HepG2 (cell line): ENCODE results near the gene BET1L. TPM values are rescaled to one million over a fixed set of nuclear protein-coding genes. Genes with fewer than 3 reads are reported as not detected.

ENCODE experiments used
- ATAC-seq: fragments of 200-7000 bp; cut with Tn5 transposase; 3 replicates; pipeline ENCODE4 v1.9.1; 2020; ENCODE audit warnings: mild to moderate bottlenecking, moderate library complexity
- BruUV-seq: library from RNA; stranded (reverse); fragments of 400-500 nt; replicated peaks from 2 replicates; lab custom pipeline; 2021; lab: Mats Ljungman, UMichigan
- CTCF ChIA-PET: fragments of 300-600 bp; formaldehyde crosslinking; extraction: SDS; loops from one replicate; lab custom pipeline; 2021; ENCODE audit warnings: low total read pairs, inconsistent platforms, low intra/inter-chr PET ratio; lab: Yijun Ruan, JAX
- POLR2A ChIA-PET: fragments of 350-600 bp; sonication (Branson Sonifier 250); formaldehyde crosslinking; loops from one replicate; lab custom pipeline; 2020; ENCODE audit warnings: antibody characterized with exemption, inconsistent platforms; lab: Yijun Ruan, JAX
- DNase-seq: peaks from one replicate; pipeline ENCODE4 v3.0.0-alpha.2; 2015; ENCODE audit warnings: low spot score
- FAIRE-seq: peaks from 3 replicates; lab custom pipeline; 2011; peaks lifted over from hg19 to GRCh38; lab: Jason Lieb, UNC
- H2AFZ ChIP-seq: one replicate; pipeline ENCODE4 v1.6.1; 2011; ENCODE audit warnings: low read length, inconsistent platforms
- H3K27ac ChIP-seq: fragments of 300-600 bp; 3 replicates; pipeline ENCODE4 v1.8.0; 2011; ENCODE audit warnings: mixed run types, mild to moderate bottlenecking, mixed read lengths, low read length, inconsistent platforms; ENCODE audit not compliant: insufficient read depth; ENCODE audit errors: extremely low read length
- H3K27me3 ChIP-seq, 2 experiments: fragments of 200-600 bp in 1 of 2; 2 replicates in 1 of 2; 3 replicates in 1 of 2; pipeline versions ENCODE4 v1.6.0 to v1.8.0; 2011; ENCODE audit warnings: low read length in 2 of 2, mild to moderate bottlenecking in 2 of 2, moderate library complexity in 2 of 2, inconsistent platforms in 1 of 2; ENCODE audit not compliant: insufficient read depth in 2 of 2, control insufficient read depth in 1 of 2
- H3K36me3 ChIP-seq, 2 experiments: fragments of 200-600 bp in 1 of 2; replicated peaks in 1 of 2; 2 replicates in 1 of 2; 3 replicates in 1 of 2; pipeline versions ENCODE4 v1.5.1 to v1.8.0; 2011; ENCODE audit warnings: low read length in 2 of 2, inconsistent platforms in 1 of 2; ENCODE audit not compliant: insufficient read depth in 2 of 2, control insufficient read depth in 1 of 2
- H3K4me1 ChIP-seq: 2 replicates; pipeline ENCODE4 v1.5.1; 2012; ENCODE audit warnings: low read length, inconsistent platforms; ENCODE audit not compliant: insufficient read depth
- H3K4me2 ChIP-seq: 2 replicates; pipeline ENCODE4 v1.6.0; 2011; ENCODE audit warnings: low read depth, low read length, inconsistent platforms
- H3K4me3 ChIP-seq, 3 experiments: fragments of 200-600 bp in 1 of 3; sonication (generic), shearing (Covaris generic) in 1 of 3; replicated peaks in 1 of 3; 2 replicates each; pipeline ENCODE4 v1.5.1; 2011 to 2016; ENCODE audit warnings: low read length in 3 of 3, inconsistent platforms in 2 of 3, low read depth in 2 of 3, mild to moderate bottlenecking in 2 of 3, control low read depth in 1 of 3, mixed read lengths in 1 of 3; ENCODE audit not compliant: insufficient read depth in 1 of 3
- H3K79me2 ChIP-seq: one replicate; pipeline ENCODE4 v1.6.1; 2011; ENCODE audit warnings: low read length, inconsistent platforms; ENCODE audit not compliant: insufficient read depth
- H3K9ac ChIP-seq: 2 replicates; pipeline ENCODE4 v1.6.0; 2011; ENCODE audit warnings: mild to moderate bottlenecking, low read depth, low read length, inconsistent platforms; ENCODE audit not compliant: insufficient read depth
- H3K9me3 ChIP-seq: 2 replicates; pipeline ENCODE4 v1.5.1; 2012; ENCODE audit warnings: mild to moderate bottlenecking, low read length
- H4K20me1 ChIP-seq: 2 replicates; pipeline ENCODE4 v1.6.0; 2011; ENCODE audit warnings: inconsistent platforms, mild to moderate bottlenecking, low read length, moderate library complexity; ENCODE audit not compliant: insufficient read depth
- CEBPZ ChIP-seq: IDR thresholded peaks from 2 replicates; pipeline ENCODE4 v1.6.1; 2012; ENCODE audit warnings: low read length, improper control_type of control experiment
- CREB1 ChIP-seq, 2 experiments: fragments of 450-650 bp in 1 of 2; IDR thresholded peaks; 2 replicates each; pipeline ENCODE4 v1.6.1; 2016 to 2017; ENCODE audit warnings: control low read depth in 1 of 2, mild to moderate bottlenecking in 1 of 2, missing compliant biosample characterization in 1 of 2, missing genetic modification characterization in 1 of 2
- E2F2 ChIP-seq: sonication (generic); formaldehyde crosslinking; IDR thresholded peaks from 2 replicates; pipeline ENCODE4 v1.4.0; 2020; ENCODE audit warnings: missing genetic modification reagents, borderline replicate concordance
- EED ChIP-seq: sonication (generic); formaldehyde crosslinking; IDR thresholded peaks from 2 replicates; pipeline ENCODE4 v1.5.0; 2020; ENCODE audit warnings: mild to moderate bottlenecking, missing genetic modification reagents
- GZF1 ChIP-seq: sonication (generic); formaldehyde crosslinking; IDR thresholded peaks from 2 replicates; pipeline ENCODE4 v1.5.1; 2020; ENCODE audit warnings: mild to moderate bottlenecking, missing genetic modification reagents
- HNRNPLL ChIP-seq: fragments of 200-400 bp; formaldehyde crosslinking; IDR thresholded peaks from 2 replicates; pipeline ENCODE4 v1.6.1; 2017; ENCODE audit warnings: mild to moderate bottlenecking, low read depth, low read length; ENCODE audit not compliant: poor library complexity, severe bottlenecking
- KMT2B ChIP-seq: IDR thresholded peaks from 2 replicates; pipeline ENCODE4 v1.6.1; 2016; ENCODE audit warnings: missing genetic modification reagents, missing compliant biosample characterization
- MEF2D ChIP-seq: sonication (generic); formaldehyde crosslinking; IDR thresholded peaks from 2 replicates; pipeline ENCODE4 v1.5.1; 2020; ENCODE audit warnings: mild to moderate bottlenecking, missing genetic modification reagents
- NONO ChIP-seq, 2 experiments: fragments of 450-650 bp in 1 of 2; sonication (generic) in 1 of 2; formaldehyde crosslinking in 1 of 2; IDR thresholded peaks in 1 of 2; conservative IDR thresholded peaks in 1 of 2; 2 replicates each; pipeline versions ENCODE4 v1.6.1 to v1.8.0; 2017 to 2022; ENCODE audit warnings: mild to moderate bottlenecking in 1 of 2, missing genetic modification reagents in 1 of 2, moderate library complexity in 1 of 2
- NR2F2 ChIP-seq: IDR thresholded peaks from 2 replicates; pipeline ENCODE4 v1.6.1; 2012; ENCODE audit warnings: low read depth, inconsistent platforms, borderline replicate concordance
- NRL ChIP-seq: sonication (generic); formaldehyde crosslinking; IDR thresholded peaks from 2 replicates; pipeline ENCODE4 v1.5.0; 2020; ENCODE audit warnings: missing genetic modification reagents, mild to moderate bottlenecking, moderate library complexity, borderline replicate concordance
- PCBP1 ChIP-seq: fragments of 200-400 bp; formaldehyde crosslinking; IDR thresholded peaks from 2 replicates; pipeline ENCODE4 v1.6.1; 2017; ENCODE audit warnings: mild to moderate bottlenecking, low read depth, low read length, borderline replicate concordance
- RFXANK ChIP-seq: IDR thresholded peaks from 2 replicates; pipeline ENCODE4 v1.6.1; 2016
- SMAD3 ChIP-seq: sonication (generic); formaldehyde crosslinking; IDR thresholded peaks from 2 replicates; pipeline ENCODE4 v1.4.0; 2020; ENCODE audit warnings: missing genetic modification reagents
- THAP8 ChIP-seq: sonication (generic); formaldehyde crosslinking; IDR thresholded peaks from 2 replicates; pipeline ENCODE4 v1.5.1; 2020; ENCODE audit warnings: missing genetic modification reagents, mild to moderate bottlenecking, borderline replicate concordance
- ZBTB1 ChIP-seq: sonication (generic); formaldehyde crosslinking; IDR thresholded peaks from 2 replicates; pipeline ENCODE4 v1.4.0; 2020; ENCODE audit warnings: missing genetic modification reagents, borderline replicate concordance
- ZBTB8A ChIP-seq: sonication (generic); formaldehyde crosslinking; IDR thresholded peaks from 2 replicates; pipeline ENCODE4 v1.4.0; 2020; ENCODE audit warnings: mild to moderate bottlenecking, low read depth, missing genetic modification reagents, borderline replicate concordance
- ZNF724P ChIP-seq: sonication (generic); formaldehyde crosslinking; IDR thresholded peaks from 2 replicates; pipeline ENCODE4 v1.8.0; 2022; ENCODE audit warnings: missing genetic modification reagents, borderline replicate concordance
- WGBS: methylation state at CpG from one replicate; pipeline ENCODE4 v1.1.6; 2017; ENCODE audit warnings: low lambda C conversion rate; 5-methylcytosine and 5-hydroxymethylcytosine counted together
- in situ Hi-C: cut with HindIII; loops from 2 replicates; pipeline ENCODE4 v1.10.0; 2017; ENCODE audit warnings: low pct_unique_long_range_greater_than_20kb; ENCODE audit not compliant: extremely low pct_ligation_motif_present
- intact Hi-C: fragments of 100-400 bp; cut with micrococcal nuclease; formaldehyde crosslinking; loops from one replicate; pipeline ENCODE4 v1.10.0; 2022; ENCODE audit not compliant: unreplicated experiment
- polyA plus RNA-seq, 8 experiments: library from polyadenylated mRNA; depleted of rRNA in 3 of 8; stranded (reverse) in 7 of 8; unstranded in 1 of 8; fragments of >200 nt; fragmentation: Illumina TruSeq in 4 of 8; extraction: Trizol in 4 of 8; gene quantifications; 2 replicates each; pipeline versions ENCODE4 v1.2.1 to v1.2.3, GENCODE V29; 2011 to 2016; ENCODE audit warnings: low read depth in 4 of 8, missing spikeins in 1 of 8, mixed read lengths in 1 of 8; ENCODE audit not compliant: insufficient read depth in 1 of 8
- total RNA-seq, 5 experiments: library from RNA; depleted of rRNA; stranded (reverse); fragments of >200 nt; fragmentation: Illumina TruSeq; extraction: Trizol; gene quantifications; 2 replicates each; pipeline ENCODE4 v1.2.3, GENCODE V29; 2016; ENCODE audit warnings: low read depth in 1 of 5

Gene BET1L
- total and polyA plus RNA-seq, 2 of the 13 experiments (the other 11 are each of a cell fraction or from before 2014, with no cell fraction given) = 26.2 to 59.6 TPM

DNA sequence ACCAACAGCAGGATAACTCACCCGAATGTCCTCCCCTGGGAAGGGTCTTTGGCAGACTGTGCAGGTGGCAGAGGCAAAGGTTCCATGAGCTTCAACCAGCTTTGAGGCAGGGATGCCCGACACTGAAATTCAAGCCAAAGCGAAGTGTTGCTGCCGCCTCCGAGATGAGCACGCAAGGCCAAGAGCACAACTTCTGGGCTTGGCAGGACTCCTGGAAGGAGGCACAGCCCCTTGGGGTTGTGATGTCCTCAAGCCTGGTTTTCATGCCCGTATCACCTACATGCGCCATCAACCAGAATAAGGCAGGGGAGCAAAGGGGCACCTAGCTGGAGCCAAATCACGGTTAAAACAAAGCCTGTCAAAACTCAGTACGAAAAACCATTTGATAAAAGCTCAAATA, 23.2 kb upstream of the BET1L start:
- POLR2A ChIA-PET = interaction anchor here (1.3 kb wide), 1 partner anchor 14 kb away, joined by 3 read pairs; no protein-coding TSS in a partner anchor
- Histone ChIP-seq H3K9ac (no peak overlapping the region), H3K4me2 (no peak overlapping the region), H3K36me3 (peaks cover 0 to 1% of the 10 kb centered on the region in 2 experiments; a peak in 2 of 5 replicates), H3K4me1 (peaks cover 19% of the 10 kb centered on the region), H3K4me3 (no peak overlapping the region), H3K9me3 (no peaks in the 10 kb centered on the region), H2AFZ (no peak overlapping the region), H4K20me1 (no peaks in the 10 kb centered on the region), H3K27ac (no peak overlapping the region)
- BruUV-seq = no TSS peak
- no peak for FAIRE-seq
- ATAC-seq = no peak
- TF ChIP-seq NR2F2 (no peak), MEF2D (CRISPR knock-in tag) (no peak), GZF1 (CRISPR knock-in tag) (no peak), E2F2 (CRISPR knock-in tag) (no peak), EED (CRISPR knock-in tag) (no peak), RFXANK (CRISPR knock-in tag) (no peak), SMAD3 (CRISPR knock-in tag) (no peak), PCBP1 (no peak), CEBPZ (no peak), HNRNPLL (no peak), CREB1 (IDR thresholded peaks at IDR 0.05) (no peak), CREB1 (CRISPR knock-in tag; IDR thresholded peaks at IDR 0.05) (no peak), ZBTB1 (no peak), ZNF724P (CRISPR knock-in tag) (no peak), NONO (IDR thresholded peaks at IDR 0.05) (no peak), NONO (CRISPR knock-in tag; conservative IDR thresholded peaks at IDR 0.05) (no peak), NRL (CRISPR knock-in tag) (no peak), THAP8 (no peak), KMT2B (no peak), ZBTB8A (no peak)
- TF ChIP-seq, all 625 proteins: peak for 0
- intact Hi-C loops = no loop called here
- DNase-seq = no peak
- WGBS = 97% methylated on average over 8 of the region's 10 CpGs
- CTCF ChIA-PET = no interaction called here
- in situ Hi-C loops = no loop called here
- peaks cover 2% of the 10 kb centered on the region for H3K79me2 ChIP-seq
- H3K27me3 ChIP-seq = no peaks in the 10 kb centered on the region; a peak in 1 of 5 replicates
